Measurements from ENCODE around the gene PNPLA1.

PNPLA1 gene

DNA sequence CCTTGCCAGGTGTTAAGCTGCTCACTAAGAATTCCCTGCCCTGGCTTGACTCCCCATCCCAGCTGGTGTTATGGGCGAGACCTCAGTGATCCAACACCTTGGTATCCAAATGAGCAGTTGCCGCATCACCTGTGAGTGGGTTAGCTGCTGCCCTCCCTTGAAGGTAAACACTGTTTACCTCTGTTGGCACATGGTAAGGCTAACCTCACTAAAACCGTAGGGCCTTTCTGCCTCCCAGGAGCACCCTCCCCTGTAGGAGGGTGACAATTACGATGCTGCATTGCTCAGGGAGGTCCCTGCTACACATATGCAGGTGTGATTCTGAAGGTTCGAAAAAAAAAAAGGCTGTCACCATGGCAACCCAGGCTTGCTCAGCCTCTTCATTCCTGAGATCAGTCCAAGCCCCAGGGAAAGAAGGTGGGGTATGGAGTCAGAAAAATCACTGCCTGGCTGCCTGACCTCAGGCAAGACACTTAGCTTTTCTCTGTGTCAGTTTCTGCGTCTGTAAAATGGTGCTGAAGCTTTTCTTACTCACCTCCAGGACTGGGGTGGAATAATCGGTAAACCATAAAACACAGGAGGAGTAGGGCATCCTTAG is 19.5 kb downstream of the PNPLA1 start:
- no peak for DNase-seq

DNA sequence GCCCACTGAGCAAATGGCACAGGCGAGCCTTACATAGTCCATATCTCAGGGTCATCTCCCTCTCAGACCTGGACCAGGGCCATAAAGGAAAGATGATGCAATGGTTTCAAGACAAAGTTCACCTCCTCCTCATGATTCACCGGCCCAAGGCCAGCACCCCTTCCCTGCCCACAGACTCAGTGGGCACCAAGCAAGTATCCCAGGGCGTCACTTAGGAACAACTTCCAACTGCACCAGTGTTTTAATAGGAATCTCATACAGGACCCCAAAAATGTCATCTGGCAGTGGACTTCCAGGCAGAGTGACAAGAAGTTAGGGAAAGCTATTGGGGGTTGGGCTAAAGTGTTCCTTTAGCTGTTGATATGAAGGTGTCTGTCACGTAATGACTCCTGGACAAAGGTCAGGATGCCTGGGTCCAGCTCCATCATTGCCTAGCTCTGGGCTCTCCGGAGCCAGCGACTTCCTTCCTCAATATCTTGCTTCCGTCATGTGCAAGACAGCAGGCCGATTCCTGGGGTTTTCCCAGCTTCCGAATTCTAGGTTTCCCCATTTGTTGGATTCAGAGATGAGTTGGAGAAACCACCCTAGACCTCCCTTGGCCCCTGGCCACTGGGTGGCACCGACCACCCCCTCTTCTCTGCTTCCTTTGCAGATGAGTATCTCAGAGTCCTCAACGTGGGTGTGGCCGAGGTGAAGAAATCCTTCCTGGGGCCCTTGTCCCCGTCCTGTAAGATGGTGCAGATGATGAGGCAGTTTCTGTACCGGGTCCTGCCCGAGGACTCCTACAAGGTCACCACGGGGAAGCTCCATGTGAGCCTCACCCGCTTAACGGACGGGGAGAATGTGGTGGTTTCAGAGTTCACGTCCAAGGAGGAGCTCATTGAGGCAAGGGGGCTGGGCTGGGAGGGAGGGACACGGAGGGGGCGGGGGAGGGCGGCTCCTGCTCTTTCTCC is 21.1 kb downstream of the PNPLA1 start:
- DNase-seq = no peak

DNA sequence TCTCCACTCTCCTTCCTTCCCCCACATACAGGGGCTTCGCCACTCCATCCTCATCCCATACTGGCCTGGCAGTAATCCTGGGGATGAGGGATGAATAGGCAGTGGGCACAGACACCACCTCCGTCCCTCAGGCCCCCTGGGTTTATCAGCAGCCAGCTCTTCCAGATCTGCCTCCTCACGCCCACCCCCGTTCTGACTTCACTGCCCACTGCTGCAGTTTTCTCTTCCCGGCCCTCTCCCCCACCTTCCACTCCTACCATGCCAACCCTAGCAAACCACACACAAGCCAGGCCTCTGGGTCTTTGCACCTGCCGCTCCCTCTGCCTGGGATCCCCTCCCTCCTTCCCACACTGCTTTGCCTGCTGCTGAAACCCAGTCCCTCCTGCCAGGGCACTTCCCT is 22.3 kb downstream of the PNPLA1 start:
- DNase-seq = no peak

DNA sequence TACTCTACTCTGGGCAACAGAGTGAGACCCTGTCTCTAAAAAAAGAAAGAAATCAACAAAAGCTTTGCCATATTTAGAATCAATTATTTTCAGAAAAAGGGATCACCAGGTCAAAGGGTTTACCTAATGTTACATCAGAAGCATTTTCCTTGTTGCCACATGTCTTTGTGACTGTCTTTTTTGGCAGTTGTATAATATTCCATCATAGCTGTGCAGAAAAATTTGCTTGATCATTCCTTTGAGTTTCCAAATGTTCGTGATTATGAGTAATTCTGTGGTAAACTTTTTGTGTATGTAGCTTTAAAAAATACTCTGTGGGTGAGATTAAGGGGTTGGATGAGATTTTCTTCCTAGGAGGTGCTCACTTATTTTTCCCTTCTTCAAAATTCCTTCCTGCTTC is 26.4 kb downstream of the PNPLA1 start:
- DNase-seq = no peak

DNA sequence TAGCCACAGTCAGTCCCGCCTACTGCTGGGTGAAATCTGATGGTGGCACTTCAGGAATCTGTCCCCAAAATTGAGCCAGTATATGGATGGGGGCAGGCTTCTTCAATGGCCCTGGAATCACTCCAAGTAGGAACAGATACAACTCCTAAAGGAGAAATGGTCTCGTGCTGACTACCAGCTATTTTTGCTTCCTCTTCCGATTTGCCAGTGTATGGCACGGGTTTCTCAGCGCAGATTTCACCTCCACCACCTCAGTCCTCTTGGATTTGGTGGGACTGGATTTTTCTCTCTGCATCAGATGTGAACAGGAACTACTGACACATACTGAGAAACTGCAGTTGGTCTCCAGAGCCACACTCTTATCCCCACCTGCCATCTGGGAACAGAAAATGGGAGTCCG is 27.2 kb downstream of the PNPLA1 start:
- DNase-seq = no peak

DNA sequence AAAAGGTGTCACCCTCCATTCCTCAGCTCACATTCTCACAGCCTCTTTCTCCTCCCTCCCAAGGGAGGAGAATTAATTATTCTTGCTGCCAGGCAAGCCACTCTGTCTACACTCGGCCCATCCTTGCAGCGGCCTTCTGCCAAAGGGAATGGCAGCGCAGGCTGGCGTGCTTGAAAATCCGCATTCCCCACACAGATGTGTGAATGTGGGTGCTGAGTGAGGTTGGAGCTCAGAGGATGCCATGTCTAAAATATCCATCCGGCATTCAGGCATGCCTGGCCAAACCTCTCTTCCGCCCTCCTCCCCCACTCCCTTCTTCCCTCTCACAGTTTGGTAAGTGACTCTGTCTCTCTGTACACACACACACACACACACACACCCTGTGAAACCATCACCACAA is 27.7 kb downstream of the PNPLA1 start:
- no peak for DNase-seq

DNA sequence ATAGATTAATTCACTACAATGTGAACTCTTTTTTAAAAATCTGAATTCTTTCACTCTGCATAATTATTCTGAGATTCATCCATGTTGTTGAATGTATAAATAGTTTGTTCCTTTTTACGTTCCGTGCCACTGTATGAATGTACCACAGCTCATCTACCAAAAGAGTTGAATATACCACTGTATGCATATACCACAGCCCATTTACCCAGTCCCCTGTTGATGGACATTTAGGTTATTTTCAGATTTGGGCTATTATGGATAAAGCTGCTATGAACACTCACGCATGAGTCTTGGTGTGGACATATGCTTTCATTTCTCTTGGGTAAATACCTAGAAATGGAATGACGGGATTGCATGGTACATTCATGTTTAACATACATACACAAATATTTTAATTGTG is 28.2 kb downstream of the PNPLA1 start:
- DNase-seq = no peak

DNA sequence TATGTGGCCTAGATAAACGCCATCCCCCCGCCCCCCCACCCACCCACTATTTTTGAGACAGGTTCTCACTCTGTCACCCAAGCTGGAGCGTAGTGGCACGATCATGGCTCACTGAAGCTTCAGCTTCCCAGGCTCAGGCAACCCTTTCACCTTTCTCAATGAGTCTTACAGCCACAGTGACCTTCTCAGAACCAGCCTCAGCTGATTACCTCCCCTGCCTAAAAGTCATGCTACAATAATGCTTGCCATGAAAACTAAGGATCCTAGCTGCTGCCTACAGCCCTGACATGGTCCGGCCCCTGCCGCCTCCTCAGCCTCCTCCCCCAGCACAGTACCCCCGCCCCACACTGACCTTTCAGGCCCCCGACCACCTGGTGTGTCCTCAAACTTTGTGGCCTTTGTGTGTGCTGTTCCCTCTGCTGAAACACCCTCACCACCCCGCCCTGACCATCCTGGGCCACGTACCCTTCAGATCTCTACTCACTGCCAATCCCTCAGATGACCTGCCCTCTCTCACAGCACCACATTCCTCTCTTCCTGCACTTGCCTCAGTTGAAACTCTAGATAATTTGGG is 31.3 kb downstream of the PNPLA1 start:
- DNase-seq = no peak

DNA sequence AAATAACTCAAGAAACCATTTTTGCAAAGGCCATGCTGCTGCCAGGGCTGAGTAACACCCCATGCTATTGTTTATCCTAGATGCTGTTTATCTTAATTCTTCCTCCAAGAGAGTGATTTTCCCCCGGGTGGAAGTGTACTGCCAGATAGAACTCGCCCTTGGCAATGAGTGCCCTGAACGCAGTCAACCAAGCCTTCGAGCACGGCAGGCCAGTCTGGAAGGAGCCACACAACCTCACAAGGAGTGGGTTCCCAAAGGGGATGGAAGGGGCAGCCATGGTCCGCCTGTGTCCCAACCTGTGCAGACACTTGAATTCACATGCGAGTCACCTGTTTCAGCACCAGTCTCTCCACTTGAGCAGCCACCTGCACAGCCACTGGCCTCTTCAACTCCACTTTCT is 31.9 kb downstream of the PNPLA1 start:
- DNase-seq = no peak

DNA sequence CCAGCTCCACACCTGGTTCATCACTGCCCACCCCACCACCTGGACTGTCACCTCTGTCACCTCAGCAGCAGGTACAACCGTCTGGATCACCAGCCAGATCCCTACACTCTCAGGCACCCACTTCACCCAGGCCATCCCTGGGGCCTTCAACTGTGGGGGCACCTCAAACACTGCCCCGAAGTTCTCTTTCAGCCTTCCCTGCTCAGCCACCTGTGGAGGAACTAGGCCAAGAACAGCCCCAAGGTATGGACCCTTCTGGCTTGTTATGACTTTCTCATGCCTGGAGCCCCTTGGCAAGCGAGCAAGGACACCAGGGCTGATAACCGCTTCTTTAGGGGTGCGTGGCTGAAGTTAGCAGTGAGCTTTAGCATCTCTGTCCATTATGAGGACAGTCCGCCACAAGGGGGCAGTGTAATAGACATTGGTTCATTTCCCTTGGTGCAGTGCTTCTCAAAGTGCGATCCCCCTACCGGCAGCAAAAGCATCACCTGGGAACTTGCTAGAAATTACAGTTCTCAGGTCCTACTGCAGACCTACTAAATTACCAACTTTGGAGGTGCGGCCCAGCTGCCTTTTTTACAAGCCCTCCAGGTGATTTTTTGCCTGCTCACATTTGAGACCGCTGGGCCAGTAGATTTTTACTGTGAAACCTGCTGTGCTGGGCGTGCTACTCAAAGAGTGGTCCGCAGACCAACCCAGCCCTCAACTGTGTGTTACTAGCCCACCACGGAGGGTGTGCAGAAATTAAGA is 32.5 kb downstream of the PNPLA1 start:
- DNase-seq = peak; percentile 91

DNA sequence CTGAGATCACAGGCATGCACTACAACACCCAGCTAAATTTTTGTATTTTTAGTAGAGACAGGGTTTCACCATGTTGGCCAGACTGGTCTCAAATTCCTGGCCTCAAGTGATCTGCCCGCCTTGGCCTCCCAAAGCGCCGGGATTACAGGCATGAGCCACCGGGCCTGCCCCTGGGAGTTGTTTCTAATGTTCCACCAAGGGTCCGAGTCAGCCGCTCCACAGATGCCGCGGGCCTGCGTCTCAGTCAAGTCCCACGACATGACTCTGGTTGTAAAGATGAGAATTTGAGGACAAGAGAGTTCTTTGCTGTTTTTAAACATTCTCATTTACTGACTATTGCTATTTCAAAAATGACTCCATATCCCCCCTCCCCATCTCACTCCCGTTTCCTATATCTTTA is 36.0 kb downstream of the PNPLA1 start:
- DNase-seq = no peak

DNA sequence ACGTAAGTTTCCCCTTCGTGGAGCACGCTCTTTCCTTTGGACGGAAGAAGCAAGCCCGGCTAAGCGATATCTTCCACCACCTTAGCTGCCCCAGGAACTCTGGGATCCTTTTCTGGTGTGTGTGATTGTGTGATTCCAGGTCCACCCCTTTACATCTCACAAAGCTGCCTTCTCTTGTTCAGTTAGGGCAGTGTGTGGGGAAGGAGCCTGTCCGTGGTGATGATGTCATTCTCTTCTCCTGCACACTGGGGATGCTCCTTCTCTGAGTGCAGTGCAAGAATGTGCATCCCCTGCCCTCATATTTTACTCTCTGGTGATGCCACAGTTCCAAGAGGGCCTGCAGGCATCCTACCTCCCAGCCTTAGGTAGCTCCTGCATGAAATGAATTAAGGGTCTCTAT is 36.5 kb downstream of the PNPLA1 start:
- DNase-seq = no peak

DNA sequence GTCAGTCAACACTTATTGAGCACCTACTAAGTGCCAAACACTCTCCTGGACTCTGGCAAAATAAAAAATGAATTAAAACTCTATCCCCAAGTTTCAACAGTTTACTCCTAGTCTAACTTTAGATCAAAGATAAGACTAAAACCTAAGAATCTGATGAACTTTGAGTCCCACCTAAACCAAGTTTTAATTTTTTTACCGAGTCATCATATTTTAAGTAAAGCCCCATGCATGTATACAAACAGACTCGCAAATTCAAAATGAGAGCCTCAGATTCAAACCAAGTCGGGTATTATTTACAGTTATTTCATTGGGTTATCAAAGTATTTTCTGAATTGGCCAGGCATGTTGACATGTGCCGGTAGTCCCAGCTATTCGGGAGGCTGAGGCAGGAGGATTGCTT is 38.7 kb downstream of the PNPLA1 start:
- DNase-seq = no peak

DNA sequence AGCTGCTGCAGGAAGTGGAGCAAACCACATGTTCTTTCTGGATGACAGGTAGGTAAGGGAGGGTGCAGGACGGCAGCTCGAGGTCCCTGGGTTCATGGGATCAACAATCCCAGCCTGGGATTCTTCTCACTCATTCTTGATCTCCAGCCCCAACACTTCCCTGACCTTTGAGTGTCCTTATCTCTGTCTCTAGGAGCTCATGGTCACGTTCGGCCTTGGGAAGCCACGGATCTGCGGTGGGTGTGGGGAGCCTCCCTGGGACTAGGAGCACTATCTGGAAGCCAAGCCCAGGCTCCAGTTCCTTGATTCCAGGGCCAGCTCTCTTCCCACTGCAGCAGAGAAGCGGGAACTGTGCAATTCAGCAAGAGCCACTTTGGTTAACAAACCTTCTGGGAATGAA is 39.3 kb downstream of the PNPLA1 start:
- DNase-seq = no peak

DNA sequence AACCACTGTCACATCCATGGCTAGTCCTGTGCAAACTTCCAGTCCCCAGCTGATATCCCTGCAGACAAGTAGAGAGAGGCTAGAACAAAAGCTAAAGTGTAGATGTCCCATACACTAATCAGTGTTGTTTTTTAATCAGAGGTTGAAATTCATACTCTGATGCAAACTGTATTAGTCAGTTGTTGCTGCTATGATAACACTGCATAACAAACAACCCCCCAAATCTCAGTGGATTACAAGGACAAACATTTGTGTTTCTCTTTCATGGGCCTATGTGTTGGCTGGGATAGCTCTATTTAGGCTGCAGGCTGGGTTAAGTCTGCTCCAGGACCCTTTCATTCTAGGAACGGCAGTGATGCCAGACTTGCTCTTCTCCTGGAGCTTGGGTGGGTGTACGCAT is 40.0 kb downstream of the PNPLA1 start:
- no peak for DNase-seq

DNA sequence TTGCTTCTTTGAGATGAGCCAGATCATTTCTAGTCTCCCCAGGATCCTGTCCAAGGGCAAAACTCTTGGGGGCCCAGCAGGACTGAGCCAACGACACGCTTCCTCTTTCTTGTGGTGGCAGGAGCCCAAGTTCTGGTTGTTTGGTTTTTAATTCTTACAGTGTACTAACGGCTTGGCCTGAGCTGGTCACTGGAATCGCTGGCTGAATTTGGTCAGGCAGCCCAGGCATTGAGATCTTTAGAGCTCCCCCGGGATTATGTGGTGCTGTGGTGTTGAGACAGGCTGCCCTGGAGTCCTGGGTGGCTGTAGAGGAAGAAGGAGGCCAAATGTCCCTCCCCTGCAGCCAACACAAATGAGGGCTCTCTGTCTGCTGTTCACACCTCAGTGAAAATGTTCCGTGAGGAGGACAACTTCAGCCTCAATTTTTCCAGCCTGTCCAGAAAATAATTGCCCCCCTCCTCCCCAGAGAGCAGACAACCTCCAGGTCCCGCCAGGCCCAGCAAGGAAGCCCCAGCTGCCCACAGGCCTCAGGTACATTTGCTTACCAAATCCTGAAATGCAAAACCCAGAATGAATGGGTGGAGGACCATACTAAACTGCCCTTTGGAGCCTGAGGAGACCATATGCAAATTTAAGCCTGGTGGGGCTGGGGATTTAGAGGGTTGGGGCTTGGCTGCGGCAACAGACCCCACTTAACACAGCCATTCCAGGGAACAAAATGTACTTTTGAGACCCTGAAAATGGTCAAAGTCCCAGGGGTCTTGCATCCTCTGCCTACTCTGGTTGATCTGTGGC is 43.2 kb downstream of the PNPLA1 start:
- no peak for DNase-seq

DNA sequence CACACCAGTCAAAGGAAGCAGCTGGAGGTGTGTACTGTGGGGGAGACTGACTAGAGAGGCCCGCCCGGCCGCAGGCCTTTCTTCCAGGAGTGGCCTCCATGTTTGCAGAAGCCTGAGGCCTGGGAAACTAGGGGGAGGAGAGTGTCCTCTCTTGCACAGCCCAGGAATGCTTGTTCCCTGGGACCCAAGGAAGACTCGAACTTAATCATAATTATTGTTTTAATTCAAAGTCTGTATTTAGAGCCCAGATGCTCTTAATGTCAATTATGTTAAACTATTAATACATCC is 43.7 kb downstream of the PNPLA1 start:
- no peak for DNase-seq

DNA sequence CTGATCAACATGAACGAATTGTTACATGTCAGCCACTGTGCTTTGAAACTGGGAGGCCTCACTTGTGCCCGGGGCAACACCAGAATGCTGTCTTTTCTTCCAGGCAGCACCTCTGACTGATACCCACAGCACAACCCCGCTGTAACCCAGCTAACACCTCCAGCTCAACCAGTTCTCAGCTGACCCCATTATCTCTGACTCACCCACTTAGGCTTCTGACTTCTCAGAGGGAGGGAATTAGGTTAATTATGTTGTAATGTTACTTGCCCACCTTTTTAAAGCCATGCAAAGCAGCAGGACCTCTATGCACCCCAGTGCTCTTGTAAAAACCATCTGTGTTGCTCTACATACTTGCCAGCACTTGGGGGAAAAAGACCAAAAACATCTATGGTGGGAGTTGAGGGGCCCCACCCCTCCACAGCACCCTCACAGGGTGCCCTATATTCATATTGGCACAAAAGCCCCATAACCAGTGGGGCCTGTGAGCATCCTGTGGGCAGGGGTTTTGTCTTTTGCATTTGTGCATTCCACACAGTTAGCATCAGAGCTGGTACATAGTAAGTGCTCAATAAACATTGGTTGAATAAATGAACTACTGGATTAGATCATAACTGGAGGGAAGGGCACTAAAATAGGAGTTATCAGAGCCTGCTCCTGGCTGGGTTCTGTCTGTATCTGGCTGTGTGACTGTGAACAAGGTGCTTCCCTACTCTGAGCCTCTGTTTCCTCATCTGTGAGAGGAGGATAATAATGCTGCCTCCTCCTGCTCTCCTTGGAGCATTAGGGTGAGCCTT is 44.6 kb downstream of the PNPLA1 start:
- no peak for DNase-seq

DNA sequence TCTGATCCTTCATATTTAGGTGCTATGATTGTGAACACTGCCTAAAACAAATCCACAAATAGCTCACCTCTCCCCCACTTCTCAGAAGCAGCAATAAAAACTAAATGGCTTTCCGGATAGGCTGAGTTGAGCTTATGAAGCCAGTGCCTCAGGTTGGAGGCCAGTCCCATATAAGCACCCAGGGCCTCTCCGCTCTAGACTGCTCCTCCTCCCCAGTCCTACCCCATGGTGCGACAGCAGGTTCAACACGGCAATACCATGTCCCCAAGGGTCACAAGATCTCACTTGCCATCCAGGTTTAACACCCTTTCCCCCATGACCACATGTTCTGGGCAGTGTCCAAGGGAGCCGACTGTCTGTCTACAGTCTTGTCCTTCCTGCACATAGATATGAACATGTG is 46.1 kb downstream of the PNPLA1 start:
- DNase-seq = no peak

DNA sequence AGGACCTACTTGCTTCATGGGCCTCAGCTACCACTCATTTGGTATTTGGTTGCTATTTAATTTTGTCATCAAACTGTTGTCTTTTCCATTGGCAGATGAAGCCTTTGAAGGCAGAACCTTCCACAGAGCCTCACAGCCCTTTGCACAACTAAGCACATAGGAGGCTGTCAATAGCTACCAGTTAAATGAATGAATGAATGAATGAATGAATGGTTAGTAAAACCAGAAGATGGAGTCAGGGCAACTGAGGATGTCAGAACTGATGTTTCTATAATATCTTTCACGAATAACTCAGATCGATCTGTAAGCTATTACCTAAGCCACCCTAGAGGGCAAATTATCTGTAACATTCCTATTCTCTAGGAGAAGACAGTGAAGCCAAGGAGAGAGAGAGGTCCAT is 47.8 kb downstream of the PNPLA1 start:
- no peak for DNase-seq

DNA sequence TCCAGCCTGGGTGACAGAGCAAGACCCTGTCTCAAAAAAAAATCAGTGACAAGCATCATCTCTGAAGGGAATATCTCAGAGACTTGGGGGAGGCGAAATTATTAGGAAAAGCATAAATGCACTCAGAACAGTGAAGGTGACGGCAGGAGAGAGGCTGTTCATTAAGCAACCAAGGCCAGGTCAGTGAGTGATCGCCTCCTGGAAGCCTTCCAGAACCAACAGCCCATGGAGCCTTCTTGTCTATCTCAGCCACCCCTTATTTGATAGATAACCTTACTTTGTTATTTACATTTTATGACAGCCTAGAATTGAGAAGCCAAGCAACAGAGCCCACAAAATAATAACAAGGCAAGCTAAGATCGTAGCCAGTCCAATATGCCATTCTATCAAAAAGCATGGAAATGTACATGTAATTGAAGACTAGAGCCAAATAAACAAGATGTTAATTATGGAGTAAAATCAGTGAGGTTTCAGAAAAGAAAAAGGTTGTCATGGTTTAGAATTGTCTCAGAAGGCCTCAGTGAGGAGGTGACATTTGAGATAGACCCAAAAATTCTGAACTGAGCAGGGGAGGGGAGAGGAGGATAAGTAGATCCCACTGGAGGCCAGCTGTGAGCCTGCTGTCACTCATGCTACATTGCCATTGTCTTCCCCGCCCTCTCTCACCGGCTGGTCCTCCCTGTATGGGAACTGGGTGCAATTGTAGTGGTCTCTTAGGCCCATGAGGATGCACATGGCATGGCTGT is 49.0 kb downstream of the PNPLA1 start:
- no peak for DNase-seq

DNA sequence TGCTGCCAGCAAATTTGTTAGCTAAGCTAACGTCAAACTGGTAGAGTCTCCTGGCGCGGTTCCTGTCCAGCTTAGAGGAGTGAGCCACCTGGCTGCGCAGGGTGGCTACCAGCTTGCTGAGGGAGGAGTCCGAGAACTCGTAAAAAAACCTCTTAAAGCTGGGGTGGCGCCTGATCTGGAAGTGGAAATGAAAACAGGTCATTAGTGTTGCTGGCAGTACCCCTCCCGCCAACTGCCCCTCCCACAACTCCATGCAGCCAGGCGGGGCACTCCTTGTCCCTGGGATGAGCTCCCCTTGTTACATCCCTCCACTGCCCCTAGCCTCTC is 49.5 kb downstream of the PNPLA1 start:
- DNase-seq = no peak
